SK-N-SH (cell line): Measurements from ENCODE around the gene MREG. TPM values are rescaled to one million over a fixed set of nuclear protein-coding genes. Genes with fewer than 3 reads are reported as not detected.
A peak's percentile ranks its signal among the peaks of the same experiment; 100 is the strongest.

Experiments used
- CTCF ChIA-PET: fragments of 300-600, 350-600 bp; formaldehyde crosslinking; extraction: SDS; loops from one replicate; lab custom pipeline; 2021; lab: Yijun Ruan, JAX
- POLR2A ChIA-PET: fragments of 350-600 bp; sonication (Branson Sonifier 250); formaldehyde crosslinking; extraction: SDS; loops from one replicate; lab custom pipeline; 2020; ENCODE audit warnings: antibody characterized with exemption, inconsistent platforms; lab: Yijun Ruan, JAX
- DNase-seq: peaks from one replicate; pipeline ENCODE4 v3.0.0; 2012
- H2AFZ ChIP-seq: fragments of 200-600 bp; sonication (generic); 2 replicates; pipeline ENCODE4 v1.8.1; 2016; ENCODE audit warnings: antibody characterized with exemption, mild to moderate bottlenecking, low read depth
- H3F3A ChIP-seq: fragments of 200-600 bp; sonication (generic); replicated peaks from 2 replicates; pipeline ENCODE3; 2016; ENCODE audit warnings: antibody characterized with exemption, mild to moderate bottlenecking; ENCODE audit not compliant: insufficient read depth
- H3K27ac ChIP-seq, 2 experiments: fragments of 200-500 bp in 1 of 2; fragments of 200-600 bp in 1 of 2; sonication (Bioruptor generic) in 1 of 2; sonication (generic), shearing (Covaris generic) in 1 of 2; 2 replicates each; pipeline versions ENCODE4 v1.5.1 to v1.6.1; 2014 to 2016; ENCODE audit warnings: low read depth in 2 of 2, inconsistent platforms in 1 of 2, low read length in 1 of 2, mild to moderate bottlenecking in 1 of 2, mixed read lengths in 1 of 2
- H3K27me3 ChIP-seq: fragments of 200-600 bp; sonication (generic), shearing (Covaris generic); 2 replicates; pipeline ENCODE4 v1.6.1; 2016; ENCODE audit warnings: mixed run types; ENCODE audit not compliant: insufficient read depth
- H3K36me3 ChIP-seq, 2 experiments: fragments of 200-500 bp in 1 of 2; fragments of 200-600 bp in 1 of 2; sonication (Bioruptor generic) in 1 of 2; sonication (generic) in 1 of 2; replicated peaks in 1 of 2; 2 replicates each; pipeline versions ENCODE3 to v1.5.1; 2014 to 2016; ENCODE audit warnings: low read length in 1 of 2, mild to moderate bottlenecking in 1 of 2; ENCODE audit not compliant: insufficient read depth in 2 of 2, control insufficient read depth in 1 of 2
- H3K4me1 ChIP-seq, 2 experiments: fragments of 200-500 bp in 1 of 2; fragments of 200-600 bp in 1 of 2; sonication (Bioruptor generic) in 1 of 2; sonication (generic), shearing (Covaris generic) in 1 of 2; 2 replicates each; pipeline versions ENCODE4 v1.5.1 to v1.6.1; 2014 to 2016; ENCODE audit warnings: low read depth in 1 of 2, low read length in 1 of 2, mixed run types in 1 of 2; ENCODE audit not compliant: insufficient read depth in 2 of 2, control insufficient read depth in 1 of 2
- H3K4me2 ChIP-seq: fragments of 200-600 bp; sonication (generic), shearing (Covaris generic); 2 replicates; pipeline ENCODE4 v1.6.1; 2017; ENCODE audit warnings: mixed run types
- H3K4me3 ChIP-seq, 2 experiments: fragments of 200-500 bp in 1 of 2; fragments of 200-600 bp in 1 of 2; sonication (Bioruptor generic) in 1 of 2; sonication (generic), shearing (Covaris generic) in 1 of 2; 2 replicates each; pipeline versions ENCODE4 v1.5.1 to v1.8.1; 2014 to 2016; ENCODE audit warnings: low read depth in 2 of 2, inconsistent platforms in 1 of 2, low read length in 1 of 2, mild to moderate bottlenecking in 1 of 2, mixed read lengths in 1 of 2, moderate library complexity in 1 of 2
- H3K79me2 ChIP-seq: fragments of 200-600 bp; sonication (generic); 2 replicates; pipeline ENCODE4 v1.8.1; 2017; ENCODE audit warnings: mild to moderate bottlenecking; ENCODE audit not compliant: insufficient read depth
- H3K9ac ChIP-seq: fragments of 200-600 bp; sonication (generic); 2 replicates; pipeline ENCODE4 v1.6.1; 2017; ENCODE audit warnings: mixed run types
- H3K9me2 ChIP-seq: fragments of 200-600 bp; sonication (generic); 2 replicates; pipeline ENCODE4 v1.6.1; 2017; ENCODE audit warnings: mixed run types
- H3K9me3 ChIP-seq: fragments of 200-600 bp; sonication (generic); 2 replicates; pipeline ENCODE4 v1.6.1; 2017; ENCODE audit warnings: mixed run types, mild to moderate bottlenecking, moderate library complexity
- H4K20me1 ChIP-seq: fragments of 200-600 bp; sonication (generic); 2 replicates; pipeline ENCODE4 v1.6.1; 2017; ENCODE audit warnings: mild to moderate bottlenecking, mixed run types; ENCODE audit not compliant: insufficient read depth
- CHD2 ChIP-seq: fragments of 150-350 bp; IDR thresholded peaks from 2 replicates; pipeline ENCODE4 v1.6.1; 2018; ENCODE audit warnings: low read length; ENCODE audit not compliant: partially characterized antibody
- CTCF ChIP-seq: fragments of 200-600 bp; sonication (generic); IDR thresholded peaks from 2 replicates; pipeline ENCODE4 v1.6.1; 2017; ENCODE audit warnings: antibody characterized with exemption, mild to moderate bottlenecking, moderate library complexity
- ELF1 ChIP-seq: IDR thresholded peaks from 2 replicates; pipeline ENCODE4 v1.4.0; 2012
- EP300 ChIP-seq, 2 experiments: IDR thresholded peaks; 2 replicates each; pipeline versions ENCODE4 v1.4.0 to v1.6.1; 2012; ENCODE audit warnings: borderline replicate concordance in 1 of 2, low read depth in 1 of 2, low read length in 1 of 2
- FOXM1 ChIP-seq: IDR thresholded peaks from 2 replicates; pipeline ENCODE4 v1.4.0; 2012; ENCODE audit warnings: low read depth, mild to moderate bottlenecking
- GABPA ChIP-seq: IDR thresholded peaks from 2 replicates; pipeline ENCODE4 v1.4.0; 2012; ENCODE audit warnings: low read depth, mild to moderate bottlenecking
- GATA2 ChIP-seq: sonication (generic); formaldehyde crosslinking; IDR thresholded peaks from 2 replicates; pipeline ENCODE4 v1.5.0; 2020; ENCODE audit warnings: mild to moderate bottlenecking, missing genetic modification reagents
- MXI1 ChIP-seq: IDR thresholded peaks from 2 replicates; pipeline ENCODE4 v1.6.1; 2012; ENCODE audit warnings: mild to moderate bottlenecking, low read depth, low read length, improper control_type of control experiment
- NFIC ChIP-seq: IDR thresholded peaks from 2 replicates; pipeline ENCODE4 v1.4.0; 2012; ENCODE audit warnings: borderline replicate concordance
- PBX3 ChIP-seq: IDR thresholded peaks from 2 replicates; pipeline ENCODE4; 2012
- RAD21 ChIP-seq: IDR thresholded peaks from 2 replicates; pipeline ENCODE4 v1.6.1; 2012; ENCODE audit warnings: mild to moderate bottlenecking, low read length
- SIN3A ChIP-seq: IDR thresholded peaks from 2 replicates; pipeline ENCODE4 v1.6.1; 2012; ENCODE audit warnings: low read depth, mild to moderate bottlenecking, low read length, moderate library complexity, borderline replicate concordance
- SMC3 ChIP-seq: IDR thresholded peaks from 2 replicates; pipeline ENCODE4 v1.6.1; 2012; ENCODE audit warnings: low read depth, low read length, improper control_type of control experiment
- TCF12 ChIP-seq: IDR thresholded peaks from 2 replicates; pipeline ENCODE4 v1.4.0; 2012
- YY1 ChIP-seq: IDR thresholded peaks from 2 replicates; pipeline ENCODE4 v1.4.0; 2012; ENCODE audit warnings: low read depth, mild to moderate bottlenecking
- WGBS: methylation state at CpG from one replicate; pipeline ENCODE4 v1.1.6; 2017; ENCODE audit warnings: low lambda C conversion rate; 5-methylcytosine and 5-hydroxymethylcytosine counted together
- polyA plus RNA-seq, 3 experiments: library from polyadenylated mRNA; depleted of rRNA; stranded (reverse); fragments of >200 nt; gene quantifications; 2 replicates each; pipeline ENCODE4 v1.2.3, GENCODE V29; 2012
- TF ChIP-seq, protein P1 (sequence below): IDR thresholded peaks from 2 replicates; pipeline ENCODE4 v1.6.1; 2012; ENCODE audit warnings: mild to moderate bottlenecking, low read depth, low read length, moderate library complexity
- TF ChIP-seq, protein P2 (sequence below): fragments of 150-350 bp; IDR thresholded peaks from 2 replicates; pipeline ENCODE4 v1.6.1; 2016; ENCODE audit warnings: mild to moderate bottlenecking, low read depth, low read length

Gene MREG
- polyA plus RNA-seq, 1 of the 3 experiments (the other 2 are of a cell fraction): 2.5 TPM

GRCh38 chr2:216039918-216040317 lies 26.6 kb upstream of the MREG start:
- no peak overlapping the region for H3K4me3 ChIP-seq
- POLR2A ChIA-PET: no interaction called here
- H4K20me1 ChIP-seq: no peaks in the 10 kb centered on the region
- no peak overlapping the region for H3K9ac ChIP-seq
- H3K9me2 ChIP-seq: no peaks in the 10 kb centered on the region
- CTCF ChIA-PET: interaction anchor here (0.6 to 1.5 kb wide), 2 partner anchors 17 to 27 kb away, joined by 3 to 7 read pairs; no protein-coding TSS in a partner anchor
- no peaks in the 10 kb centered on the region for H3K79me2 ChIP-seq
- H3K36me3 ChIP-seq: peaks cover 14 to 19% of the 10 kb centered on the region in 2 experiments
- no peaks in the 10 kb centered on the region for H3F3A ChIP-seq
- H3K27ac ChIP-seq: no peak overlapping the region
- 90% methylated on average over 3 of the region's 3 CpGs for WGBS
- peaks cover 0 to 5% of the 10 kb centered on the region in 2 experiments; a peak in 1 of 4 replicates for H3K4me1 ChIP-seq
- no peak overlapping the region for H3K4me2 ChIP-seq
- no peak overlapping the region for H2AFZ ChIP-seq
- TF ChIP-seq, protein P1, sequence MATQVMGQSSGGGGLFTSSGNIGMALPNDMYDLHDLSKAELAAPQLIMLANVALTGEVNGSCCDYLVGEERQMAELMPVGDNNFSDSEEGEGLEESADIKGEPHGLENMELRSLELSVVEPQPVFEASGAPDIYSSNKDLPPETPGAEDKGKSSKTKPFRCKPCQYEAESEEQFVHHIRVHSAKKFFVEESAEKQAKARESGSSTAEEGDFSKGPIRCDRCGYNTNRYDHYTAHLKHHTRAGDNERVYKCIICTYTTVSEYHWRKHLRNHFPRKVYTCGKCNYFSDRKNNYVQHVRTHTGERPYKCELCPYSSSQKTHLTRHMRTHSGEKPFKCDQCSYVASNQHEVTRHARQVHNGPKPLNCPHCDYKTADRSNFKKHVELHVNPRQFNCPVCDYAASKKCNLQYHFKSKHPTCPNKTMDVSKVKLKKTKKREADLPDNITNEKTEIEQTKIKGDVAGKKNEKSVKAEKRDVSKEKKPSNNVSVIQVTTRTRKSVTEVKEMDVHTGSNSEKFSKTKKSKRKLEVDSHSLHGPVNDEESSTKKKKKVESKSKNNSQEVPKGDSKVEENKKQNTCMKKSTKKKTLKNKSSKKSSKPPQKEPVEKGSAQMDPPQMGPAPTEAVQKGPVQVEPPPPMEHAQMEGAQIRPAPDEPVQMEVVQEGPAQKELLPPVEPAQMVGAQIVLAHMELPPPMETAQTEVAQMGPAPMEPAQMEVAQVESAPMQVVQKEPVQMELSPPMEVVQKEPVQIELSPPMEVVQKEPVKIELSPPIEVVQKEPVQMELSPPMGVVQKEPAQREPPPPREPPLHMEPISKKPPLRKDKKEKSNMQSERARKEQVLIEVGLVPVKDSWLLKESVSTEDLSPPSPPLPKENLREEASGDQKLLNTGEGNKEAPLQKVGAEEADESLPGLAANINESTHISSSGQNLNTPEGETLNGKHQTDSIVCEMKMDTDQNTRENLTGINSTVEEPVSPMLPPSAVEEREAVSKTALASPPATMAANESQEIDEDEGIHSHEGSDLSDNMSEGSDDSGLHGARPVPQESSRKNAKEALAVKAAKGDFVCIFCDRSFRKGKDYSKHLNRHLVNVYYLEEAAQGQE: no peak
- TF ChIP-seq YY1 (no peak), PBX3 (no peak), FOXM1 (no peak), MXI1 (no peak), RAD21 (no peak), SMC3 (no peak), NFIC (no peak), CHD2 (no peak), EP300 (IDR thresholded peaks at IDR 0.05; ENCODE audit: borderline replicate concordance in 1 of 2, low read depth in 1 of 2, low read length in 1 of 2) (no peak), GABPA (no peak), ELF1 (no peak), GATA2 (no peak), TCF12 (no peak)
- DNase-seq: no peak
- H3K9me3 ChIP-seq: no peaks in the 10 kb centered on the region
- no peaks in the 10 kb centered on the region for H3K27me3 ChIP-seq

DNA sequence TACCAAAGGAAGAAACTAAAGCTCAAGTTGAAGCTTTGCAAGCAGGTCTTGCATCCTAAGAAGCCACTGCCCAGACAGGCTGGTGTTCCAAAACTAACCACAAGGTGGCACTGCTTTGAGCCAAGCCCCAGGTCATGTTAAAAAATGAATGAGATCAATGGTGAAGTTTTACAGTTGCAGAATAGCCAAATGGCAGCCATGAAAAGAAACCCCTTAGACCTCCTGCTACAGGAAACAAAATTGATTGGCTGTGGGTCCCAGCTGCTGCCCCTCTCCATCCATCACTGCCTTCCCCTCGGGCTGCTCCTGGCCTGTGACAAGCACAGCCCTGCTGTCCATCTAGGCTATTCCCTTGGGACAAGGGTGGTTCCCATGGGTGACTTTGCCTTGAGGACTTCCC lies 20.7 kb upstream of the MREG start:
- peak overlapping the region in 1 of 2 experiments; percentile 43; a peak in 1 of 4 replicates for H3K4me3 ChIP-seq
- CTCF ChIA-PET: interaction anchor here (0.6 to 7.7 kb wide), 29 partner anchors 8 to 482 kb away, joined by 3 to 109 read pairs (median 4); partner anchors contain the start of genes MREG, PECR, TMEM169 and XRCC5
- 100% methylated on average over 1 of the region's 1 CpG for WGBS
- no peaks in the 10 kb centered on the region for H3K27me3 ChIP-seq
- peaks cover 13% of the 10 kb centered on the region for H3F3A ChIP-seq
- peaks cover 2 to 5% of the 10 kb centered on the region in 2 experiments; a peak in 1 of 4 replicates for H3K4me1 ChIP-seq
- H3K9me3 ChIP-seq: no peaks in the 10 kb centered on the region
- no peaks in the 10 kb centered on the region for H3K79me2 ChIP-seq
- POLR2A ChIA-PET: no interaction called here
- peaks cover 6 to 12% of the 10 kb centered on the region in 2 experiments for H3K36me3 ChIP-seq
- H3K9ac ChIP-seq: no peak overlapping the region
- no peak overlapping the region for H2AFZ ChIP-seq
- DNase-seq: peak; percentile 68
- H3K27ac ChIP-seq: no peak overlapping the region
- no peaks in the 10 kb centered on the region for H4K20me1 ChIP-seq
- no peaks in the 10 kb centered on the region for H3K9me2 ChIP-seq
- H3K4me2 ChIP-seq: no peak overlapping the region
- no peak for TF ChIP-seq MXI1
- TF ChIP-seq, protein P2, sequence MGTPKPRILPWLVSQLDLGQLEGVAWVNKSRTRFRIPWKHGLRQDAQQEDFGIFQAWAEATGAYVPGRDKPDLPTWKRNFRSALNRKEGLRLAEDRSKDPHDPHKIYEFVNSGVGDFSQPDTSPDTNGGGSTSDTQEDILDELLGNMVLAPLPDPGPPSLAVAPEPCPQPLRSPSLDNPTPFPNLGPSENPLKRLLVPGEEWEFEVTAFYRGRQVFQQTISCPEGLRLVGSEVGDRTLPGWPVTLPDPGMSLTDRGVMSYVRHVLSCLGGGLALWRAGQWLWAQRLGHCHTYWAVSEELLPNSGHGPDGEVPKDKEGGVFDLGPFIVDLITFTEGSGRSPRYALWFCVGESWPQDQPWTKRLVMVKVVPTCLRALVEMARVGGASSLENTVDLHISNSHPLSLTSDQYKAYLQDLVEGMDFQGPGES: no peak
- TF ChIP-seq SMC3: peak; percentile 58
- TF ChIP-seq PBX3: no peak
- no peak for TF ChIP-seq SIN3A
- TF ChIP-seq CTCF: peak; percentile 87
- TF ChIP-seq GABPA: no peak
- TF ChIP-seq RAD21: peak; percentile 67
